GM20431 (cell line): ENCODE results near the gene KCTD21.

ENCODE experiments used
- in situ Hi-C: fragments of 300-500 bp; cut with MseI, MboI; formaldehyde crosslinking; loops from one replicate; pipeline ENCODE4 v1.15.0; 2020; ENCODE audit warnings: low sequenced_read_pairs; ENCODE audit not compliant: unreplicated experiment

The KCTD21 gene

GRCh38 chr11:78156127-78156844 is 32.1 kb downstream of the KCTD21 start:
- in situ Hi-C loops: no loop called here

- in situ Hi-C loops: no loop called here
These were observed 36.6 kb downstream of the KCTD21 start for GRCh38 chr11:78151804-78152203.

GRCh38 chr11:78150754-78151153 is 37.7 kb downstream of the KCTD21 start:
- in situ Hi-C loops: no loop called here

- in situ Hi-C loops: no loop called here
These were observed 38.1 kb downstream of the KCTD21 start for GRCh38 chr11:78150346-78150745.

GRCh38 chr11:78149646-78150045 is 38.8 kb downstream of the KCTD21 start:
- in situ Hi-C loops: no loop called here

- in situ Hi-C loops: no loop called here
These were observed 40.6 kb downstream of the KCTD21 start for GRCh38 chr11:78147807-78148206.

- in situ Hi-C loops: no loop called here
These were observed 42.9 kb downstream of the KCTD21 start for GRCh38 chr11:78145511-78146025.

GRCh38 chr11:78140392-78141077 is 47.9 kb downstream of the KCTD21 start:
- in situ Hi-C loops: no loop called here

GRCh38 chr11:78139422-78140391 is 48.7 kb downstream of the KCTD21 start, which contains the start of gene ALG8:
ALG8 (minus strand) TSS chr11:78139626; CDS start chr11:78139588, 38 bp downstream.
- in situ Hi-C loops: no loop called here

GRCh38 chr11:78138694-78139421 is 49.6 kb downstream of the KCTD21 start:
- in situ Hi-C loops: no loop called here

GRCh38 chr11:78138291-78138690 is 50.1 kb downstream of the KCTD21 start:
- in situ Hi-C loops: no loop called here

- in situ Hi-C loops: no loop called here
These were observed 56.0 kb downstream of the KCTD21 start for GRCh38 chr11:78132475-78132874.

GRCh38 chr11:78131956-78132355 is 56.5 kb downstream of the KCTD21 start:
- in situ Hi-C loops: no loop called here

- in situ Hi-C loops: no loop called here
These were observed 61.0 kb downstream of the KCTD21 start for GRCh38 chr11:78127403-78127802.
